Nephron progenitor cell (in vitro differentiated cells): ENCODE measurements around the gene MOB3A.

Source experiments
- DNase-seq: peaks from one replicate; pipeline ENCODE4 v3.0.0; 2021
- H3K27ac Mint-ChIP-seq: 2 replicates; pipeline ENCODE4 v1.8.0; 2021; ENCODE audit warnings: mild to moderate bottlenecking, moderate library complexity, mixed read lengths
- H3K27me3 Mint-ChIP-seq: 2 replicates; pipeline ENCODE4 v1.8.0; 2021; ENCODE audit warnings: mild to moderate bottlenecking, low read depth, mixed read lengths; ENCODE audit not compliant: poor library complexity
- H3K36me3 Mint-ChIP-seq: 2 replicates; pipeline ENCODE4 v1.8.0; 2021; ENCODE audit warnings: low read depth, mixed read lengths
- H3K4me1 Mint-ChIP-seq: 2 replicates; pipeline ENCODE4 v1.8.0; 2021; ENCODE audit warnings: mixed read lengths
- H3K4me3 Mint-ChIP-seq: 2 replicates; pipeline ENCODE4 v1.8.0; 2021; ENCODE audit warnings: mild to moderate bottlenecking, moderate library complexity, mixed read lengths
- H3K9me3 Mint-ChIP-seq: 2 replicates; pipeline ENCODE4 v1.8.0; 2021; ENCODE audit warnings: mild to moderate bottlenecking, moderate library complexity, mixed read lengths
- TF ChIP-seq, protein P1 (sequence below): fragments of 200-600 bp; sonication (generic); IDR thresholded peaks from 2 replicates; pipeline ENCODE4 v1.5.0; 2021; ENCODE audit warnings: antibody characterized with exemption

Gene MOB3A

DNA sequence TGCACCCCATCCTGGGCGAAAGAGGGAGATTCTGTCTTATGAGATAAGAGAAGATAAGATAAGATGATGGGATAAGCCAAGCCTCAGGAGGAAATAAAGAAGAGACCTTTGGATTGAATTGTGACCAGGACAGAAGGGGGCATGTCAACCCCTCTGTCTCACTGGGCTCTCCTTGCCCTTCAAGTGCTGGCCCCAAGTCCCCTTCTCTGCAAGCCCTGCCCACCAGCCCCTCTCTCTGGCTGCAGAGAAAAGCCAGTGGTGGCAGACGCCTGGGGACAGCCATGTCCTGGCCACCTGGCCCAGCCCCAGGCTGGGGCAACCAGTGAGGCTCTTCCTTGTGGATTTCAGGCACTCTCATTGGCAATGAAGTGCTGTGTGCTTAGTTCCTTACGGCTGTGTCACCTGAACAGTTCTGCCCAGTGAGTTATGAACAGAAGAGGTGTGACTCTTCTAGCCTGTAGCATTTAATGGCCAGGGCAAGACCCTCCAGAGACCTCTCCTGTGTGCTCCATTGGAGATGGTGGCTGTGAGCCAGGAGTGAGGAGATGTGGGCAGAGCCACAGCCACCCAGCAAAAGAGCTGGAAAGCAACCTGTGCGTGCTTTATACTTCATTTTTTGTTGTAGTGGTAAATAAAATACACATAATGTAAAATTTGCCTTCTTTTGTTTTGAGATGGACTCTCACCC is 74.5 kb downstream of the MOB3A start:
- no peaks in the 10 kb centered on the region for H3K36me3 Mint-ChIP-seq
- H3K27ac Mint-ChIP-seq = no peak overlapping the region
- no peak for DNase-seq
- TF ChIP-seq, protein P1, sequence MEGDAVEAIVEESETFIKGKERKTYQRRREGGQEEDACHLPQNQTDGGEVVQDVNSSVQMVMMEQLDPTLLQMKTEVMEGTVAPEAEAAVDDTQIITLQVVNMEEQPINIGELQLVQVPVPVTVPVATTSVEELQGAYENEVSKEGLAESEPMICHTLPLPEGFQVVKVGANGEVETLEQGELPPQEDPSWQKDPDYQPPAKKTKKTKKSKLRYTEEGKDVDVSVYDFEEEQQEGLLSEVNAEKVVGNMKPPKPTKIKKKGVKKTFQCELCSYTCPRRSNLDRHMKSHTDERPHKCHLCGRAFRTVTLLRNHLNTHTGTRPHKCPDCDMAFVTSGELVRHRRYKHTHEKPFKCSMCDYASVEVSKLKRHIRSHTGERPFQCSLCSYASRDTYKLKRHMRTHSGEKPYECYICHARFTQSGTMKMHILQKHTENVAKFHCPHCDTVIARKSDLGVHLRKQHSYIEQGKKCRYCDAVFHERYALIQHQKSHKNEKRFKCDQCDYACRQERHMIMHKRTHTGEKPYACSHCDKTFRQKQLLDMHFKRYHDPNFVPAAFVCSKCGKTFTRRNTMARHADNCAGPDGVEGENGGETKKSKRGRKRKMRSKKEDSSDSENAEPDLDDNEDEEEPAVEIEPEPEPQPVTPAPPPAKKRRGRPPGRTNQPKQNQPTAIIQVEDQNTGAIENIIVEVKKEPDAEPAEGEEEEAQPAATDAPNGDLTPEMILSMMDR = no peak
- peaks cover 8% of the 10 kb centered on the region for H3K27me3 Mint-ChIP-seq
- H3K9me3 Mint-ChIP-seq = peaks cover 21% of the 10 kb centered on the region
- H3K4me3 Mint-ChIP-seq = no peak overlapping the region
- no peaks in the 10 kb centered on the region for H3K4me1 Mint-ChIP-seq
